Measurements from ENCODE around the gene P2RY10.
A peak's percentile ranks its signal among the peaks of the same experiment; 100 is the strongest.
"Not testable (repeated sequence)": the region's sequence is repeated elsewhere in the genome, so short reads cannot be mapped to it uniquely, and the experiment has no call there.

P2RY10 gene, protein sequence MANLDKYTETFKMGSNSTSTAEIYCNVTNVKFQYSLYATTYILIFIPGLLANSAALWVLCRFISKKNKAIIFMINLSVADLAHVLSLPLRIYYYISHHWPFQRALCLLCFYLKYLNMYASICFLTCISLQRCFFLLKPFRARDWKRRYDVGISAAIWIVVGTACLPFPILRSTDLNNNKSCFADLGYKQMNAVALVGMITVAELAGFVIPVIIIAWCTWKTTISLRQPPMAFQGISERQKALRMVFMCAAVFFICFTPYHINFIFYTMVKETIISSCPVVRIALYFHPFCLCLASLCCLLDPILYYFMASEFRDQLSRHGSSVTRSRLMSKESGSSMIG

DNA sequence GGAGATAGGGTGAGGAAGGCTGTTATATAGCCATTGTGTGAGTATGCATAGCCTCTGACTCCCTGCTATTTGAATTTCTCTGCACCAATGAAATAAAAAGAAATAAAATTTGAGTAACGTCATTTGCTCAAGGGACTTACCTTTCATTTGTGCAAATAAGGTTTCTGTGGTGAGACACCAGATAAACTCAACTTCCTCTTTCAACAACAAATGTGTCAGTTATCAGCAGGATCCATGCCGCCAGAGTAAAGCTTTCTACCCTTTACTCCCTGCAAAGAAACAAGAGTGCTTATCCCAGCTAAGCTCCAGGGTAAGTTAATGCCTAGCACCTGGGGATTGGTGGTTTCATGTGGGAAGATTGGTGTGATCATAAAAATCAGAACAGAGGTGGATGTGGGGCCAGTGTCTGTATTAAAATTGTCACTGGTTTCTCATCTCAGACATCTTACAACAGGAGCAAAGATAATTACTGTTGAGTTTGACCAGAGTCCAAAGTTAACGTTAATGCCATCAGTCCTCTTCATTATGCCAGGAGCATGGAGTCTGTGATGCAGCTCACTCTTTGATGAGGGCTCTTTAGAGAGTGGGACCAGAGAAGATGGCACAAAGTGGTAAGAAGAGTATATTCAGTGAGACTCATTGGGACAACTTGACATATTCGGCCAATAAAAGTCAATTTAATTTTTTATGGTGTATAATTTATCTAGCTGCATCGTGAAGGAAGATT, at the start of gene P2RY10:
Gene P2RY10 (plus strand): TSS at position 206 of the 727 bp plus-strand sequence. CDS start 15,130 bp downstream, outside the sequence.
- DNase-seq (ENCODE audit: low read depth in 2 of 2) = no peak

GRCh38 chrX:78922754-78923153, 22.4 kb upstream of the P2RY10 start:
- DNase-seq (ENCODE audit: low read depth in 2 of 2) = no peak

GRCh38 chrX:78923198-78924015, 21.8 kb upstream of the P2RY10 start:
- no peak for DNase-seq (ENCODE audit: low read depth in 2 of 2)

- no peak for DNase-seq (ENCODE audit: low read depth in 2 of 2)
Measured at GRCh38 chrX:78931814-78932213, 13.4 kb upstream of the P2RY10 start.

GRCh38 chrX:78934866-78935265, 10.3 kb upstream of the P2RY10 start:
- no peak for DNase-seq (ENCODE audit: low read depth in 2 of 2)

DNA sequence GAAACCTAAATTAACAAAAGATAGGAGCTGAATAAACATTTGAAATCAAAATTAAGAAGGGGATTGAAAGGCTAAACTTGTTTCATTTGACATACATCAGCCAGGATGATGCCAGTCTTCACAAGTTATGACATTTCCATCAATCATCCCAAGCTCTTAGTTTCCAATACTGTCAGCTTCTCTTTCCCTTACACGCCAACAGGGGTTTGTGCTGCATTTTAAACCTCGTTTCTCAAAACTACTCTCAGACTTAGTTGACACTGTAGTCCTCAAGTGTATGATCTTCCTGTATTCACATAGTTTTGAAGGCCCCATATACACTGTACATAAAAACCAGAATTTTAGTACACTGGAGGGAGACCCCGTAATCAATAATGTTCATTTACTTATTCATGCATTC, 840 bp upstream of the P2RY10 start:
- no peak for DNase-seq (ENCODE audit: low read depth in 2 of 2)

- DNase-seq (ENCODE audit: low read depth in 2 of 2) = no peak
Measured at GRCh38 chrX:78946178-78946931, 1.2 kb downstream of the P2RY10 start.

DNA sequence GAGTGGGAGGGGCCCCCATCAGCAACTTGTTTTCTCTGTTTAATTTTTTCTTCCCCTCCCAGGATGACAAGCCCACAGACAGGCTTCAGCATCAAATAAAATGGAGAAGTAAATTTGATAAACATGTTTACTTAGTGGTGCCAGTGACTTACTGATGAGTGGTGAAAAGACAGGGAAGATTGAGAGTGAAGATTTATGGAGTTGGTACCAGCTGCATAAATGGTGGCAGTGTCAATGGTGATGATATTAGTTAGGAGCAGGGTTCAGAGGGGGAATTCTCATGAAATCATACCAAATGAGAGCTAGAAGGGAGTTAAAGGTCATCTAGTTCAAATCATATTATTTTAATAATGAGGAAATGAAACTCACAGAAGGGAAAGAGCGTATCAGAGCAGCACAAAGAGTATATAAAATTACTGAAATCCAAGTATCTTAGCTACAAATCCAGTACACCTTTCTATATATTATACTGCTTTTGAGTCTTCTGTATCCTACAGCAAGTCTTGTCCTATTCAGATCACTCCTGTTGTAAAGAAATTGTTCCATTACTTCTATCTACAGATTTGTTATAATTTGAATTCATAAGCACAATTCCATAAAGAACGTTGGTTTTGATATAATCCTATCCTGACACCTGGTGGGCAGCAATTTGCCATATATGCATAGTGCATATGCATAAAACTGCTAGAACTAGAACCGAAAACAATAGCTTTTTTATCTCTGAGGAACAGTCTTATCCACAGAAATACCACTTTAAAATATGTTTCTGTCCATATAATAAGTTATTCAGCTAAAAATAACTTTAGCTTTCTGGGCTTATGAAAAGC, 5.0 kb downstream of the P2RY10 start:
- no peak for DNase-seq (ENCODE audit: low read depth in 2 of 2)

DNA sequence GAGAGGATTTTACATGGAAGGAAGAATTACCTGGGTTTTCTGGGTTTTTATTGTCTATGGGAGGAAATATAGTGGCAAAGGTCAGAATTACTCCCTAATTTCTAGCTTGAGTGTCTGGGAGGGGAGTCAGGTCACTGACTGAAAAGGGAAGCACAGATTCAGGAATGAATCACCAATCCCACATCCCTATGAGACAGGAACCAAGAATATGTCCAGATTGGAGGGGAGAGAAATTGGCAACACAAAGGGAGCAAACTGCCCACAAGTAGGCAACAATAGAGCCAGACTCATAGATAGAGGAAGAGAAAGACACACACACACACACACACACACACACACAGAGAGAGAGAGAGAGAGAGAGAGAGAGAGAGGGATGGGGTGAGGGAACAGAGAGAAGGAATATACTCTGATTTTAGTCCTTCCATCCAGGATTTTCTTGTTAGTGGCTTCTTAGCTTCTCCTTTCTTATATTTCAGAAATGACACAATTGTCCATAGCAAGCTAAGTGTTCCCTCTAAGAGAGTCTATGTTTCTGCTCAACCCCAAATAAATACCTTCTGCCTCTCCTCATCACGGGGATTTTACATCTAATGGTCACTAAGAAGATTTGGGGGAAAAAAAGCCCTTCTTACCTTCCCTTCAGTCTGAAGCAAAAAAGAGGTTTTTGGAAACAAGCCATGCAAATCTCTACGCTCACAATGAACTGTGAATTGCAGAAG, 12.0 kb downstream of the P2RY10 start:
- no peak for DNase-seq (ENCODE audit: low read depth in 2 of 2)

DNA sequence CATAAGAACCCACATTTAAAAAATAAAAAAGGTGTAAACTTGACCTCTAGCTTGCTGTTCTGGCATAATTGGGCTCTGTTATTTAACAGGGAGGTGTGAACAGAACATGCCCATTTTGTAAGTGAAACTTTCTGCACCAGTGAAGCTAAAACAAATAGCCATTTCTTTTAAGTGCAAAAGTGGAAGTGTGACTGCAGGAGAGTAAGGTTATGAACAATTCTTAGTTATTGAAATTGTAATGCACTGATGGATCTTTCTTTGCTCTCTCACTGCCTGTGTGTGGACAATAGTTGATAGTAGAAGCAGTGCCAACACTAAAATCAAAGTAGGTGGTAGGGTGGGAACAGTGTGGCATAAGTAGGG, 12.6 kb downstream of the P2RY10 start:
- DNase-seq (ENCODE audit: low read depth in 2 of 2) = no peak

GRCh38 chrX:78958419-78959116, 13.4 kb downstream of the P2RY10 start:
- DNase-seq (ENCODE audit: low read depth in 2 of 2) = no peak

- no peak for DNase-seq (ENCODE audit: low read depth in 2 of 2)
Measured at GRCh38 chrX:78960888-78961287, 15.7 kb downstream of the P2RY10 start.

DNA sequence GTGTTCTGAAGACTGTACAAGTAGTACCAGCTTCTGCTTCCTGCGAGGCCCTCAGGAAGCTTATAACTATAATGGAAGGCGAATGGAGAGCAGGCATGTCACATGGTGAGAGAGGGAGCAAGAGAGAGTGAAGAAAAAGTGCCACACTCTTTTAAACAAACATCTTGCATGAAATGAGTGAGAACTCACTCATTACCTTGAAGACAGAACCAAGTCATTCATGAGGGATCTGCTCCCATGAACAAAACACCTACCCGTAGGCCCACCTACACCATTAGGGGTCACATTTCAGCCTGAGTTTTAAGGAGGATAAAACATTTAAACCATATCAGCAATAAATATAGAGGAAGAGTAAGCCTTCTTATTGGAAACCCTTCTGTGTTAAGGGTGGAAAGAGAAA, 19.4 kb downstream of the P2RY10 start:
- no peak for DNase-seq (ENCODE audit: low read depth in 2 of 2)

DNA sequence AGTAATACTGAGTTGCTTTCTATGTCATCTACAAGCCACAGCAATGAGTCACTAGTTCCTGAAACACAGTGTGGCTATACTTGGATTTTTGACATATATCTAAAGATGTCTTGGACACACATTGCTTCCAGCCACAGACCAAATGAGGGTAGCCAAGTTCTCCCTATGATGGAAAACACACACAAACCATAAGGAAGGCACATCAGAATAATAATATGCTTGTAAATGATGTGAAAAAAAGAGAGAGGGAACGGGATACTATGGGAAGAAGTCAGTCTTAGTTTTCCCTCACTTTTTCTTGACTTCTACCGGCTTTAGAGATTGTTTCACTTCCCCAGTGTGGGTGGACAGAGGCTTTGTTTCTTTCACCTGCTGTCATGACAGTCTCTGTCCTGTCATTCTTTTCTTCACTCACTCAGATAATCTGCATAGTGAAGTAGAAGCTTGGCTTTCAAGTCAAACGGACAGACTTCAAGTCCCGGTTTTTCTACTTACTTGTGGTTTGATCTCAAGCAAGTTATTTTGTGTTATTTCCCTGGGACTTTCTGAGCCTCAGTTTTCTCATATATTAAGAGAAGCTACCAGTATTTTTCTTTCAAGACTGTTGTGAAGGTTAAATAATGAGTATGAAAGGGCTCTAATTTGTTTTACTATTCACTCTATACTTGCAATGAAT, 34.7 kb downstream of the P2RY10 start:
- peak in 1 of 2 experiments; percentile 4 for DNase-seq (ENCODE audit: low read depth in 2 of 2)

GRCh38 chrX:78989349-78989748, 44.2 kb downstream of the P2RY10 start:
- no peak for DNase-seq (ENCODE audit: low read depth in 2 of 2)

DNA sequence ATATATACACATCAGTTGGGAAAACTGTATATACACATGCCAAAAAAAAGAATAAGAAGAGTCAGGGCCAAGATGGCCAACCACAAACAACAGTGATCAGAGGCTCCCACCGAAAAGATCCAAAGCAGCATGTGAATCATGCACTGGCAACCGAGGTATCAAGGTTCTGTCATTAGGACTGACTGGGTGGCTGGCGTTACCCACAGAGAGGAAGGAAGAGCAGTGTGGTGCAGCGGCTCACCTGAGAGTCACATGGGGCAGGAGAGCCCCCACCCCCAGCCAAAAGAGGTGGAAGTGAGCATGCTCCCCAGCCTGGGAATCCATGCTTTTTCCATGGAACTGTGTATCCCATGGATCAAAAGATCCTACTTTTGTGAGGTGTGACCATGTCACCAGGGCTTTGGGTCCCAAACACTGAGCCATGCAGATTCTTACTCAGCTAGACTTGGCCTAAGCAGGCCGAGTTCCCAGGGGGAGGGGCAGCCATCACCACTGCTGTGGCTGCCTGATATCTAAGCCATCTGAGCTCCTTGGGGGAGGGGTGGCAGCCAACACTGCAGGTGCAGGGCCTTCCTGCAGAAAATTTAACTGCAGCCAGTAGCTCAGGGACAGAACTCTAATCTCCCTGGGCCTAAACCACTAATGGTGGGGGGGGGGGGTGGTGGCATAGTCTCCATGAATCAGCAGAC, 52.8 kb downstream of the P2RY10 start:
- DNase-seq (ENCODE audit: low read depth in 2 of 2) = no peak

DNA sequence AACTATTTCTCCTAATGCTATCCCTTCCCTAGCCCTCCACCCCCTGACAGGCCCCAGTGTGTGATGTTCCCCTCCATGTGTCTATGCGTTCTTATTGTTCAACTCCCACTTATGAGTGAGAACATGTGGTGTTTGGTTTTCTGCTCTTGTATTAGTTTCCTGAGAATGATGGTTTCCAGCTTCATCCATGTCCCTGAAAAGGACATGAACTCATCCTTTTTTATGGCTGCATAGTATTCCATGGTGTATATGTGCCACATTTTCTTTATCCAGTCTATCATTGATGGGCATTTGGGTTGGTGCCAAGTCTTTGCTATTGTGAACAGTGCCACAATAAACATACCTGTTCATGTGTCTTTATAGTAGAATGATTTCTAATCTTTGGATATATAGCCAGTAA, 62.3 kb downstream of the P2RY10 start:
- not testable (repeated sequence) for DNase-seq (ENCODE audit: low read depth in 2 of 2)
